Measurements from ENCODE around the gene SMYD3.

DNA sequence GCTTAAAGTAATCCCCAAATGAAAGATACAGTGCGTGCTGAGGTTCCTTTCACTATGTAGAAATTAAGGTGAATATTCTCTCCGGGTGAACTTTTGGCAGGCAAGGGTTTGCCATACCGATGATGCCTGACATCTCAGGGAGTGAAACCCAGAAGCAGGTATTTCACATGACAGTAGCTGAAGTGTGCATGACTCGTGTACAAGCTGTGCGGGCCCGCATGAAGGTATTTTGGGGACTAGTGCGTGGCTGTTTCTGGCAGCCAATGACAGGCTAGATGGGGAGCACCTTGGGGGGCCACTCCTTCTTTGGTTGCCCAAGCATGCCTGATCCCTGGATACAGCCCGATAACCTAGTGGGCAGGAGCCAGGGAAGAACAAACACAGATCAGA is 569.0 kb downstream of the SMYD3 start:
- TF ChIP-seq CTCF (IDR thresholded peaks at IDR 0.05 in 8 of 11, conservative IDR thresholded peaks at IDR 0.05 in 3 of 11) (no peak), POLR2AphosphoS5 (IDR thresholded peaks at IDR 0.05) (no peak)

Data from spleen (tissue), 7 donors.